ENCODE data around the gene SORCS2.

The SORCS2 gene

DNA sequence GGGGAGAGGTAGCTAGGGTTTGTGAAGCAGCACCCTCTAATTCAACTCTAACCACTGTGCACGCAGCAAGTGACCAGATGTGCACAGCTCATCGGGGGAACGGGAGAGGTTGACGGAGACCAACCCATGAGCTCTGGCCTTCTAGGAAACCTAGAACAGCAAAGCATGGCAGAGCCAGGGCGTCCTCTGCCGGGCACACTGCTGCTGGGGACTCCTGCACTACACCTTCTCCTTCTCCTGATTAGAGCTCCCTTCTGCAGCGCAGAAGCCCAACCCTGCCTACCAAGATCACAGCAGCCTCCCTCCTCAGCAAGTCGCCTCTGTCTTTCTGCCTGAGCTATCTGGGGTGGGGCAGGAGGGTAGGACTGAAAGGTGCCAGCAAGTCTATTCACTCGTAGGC lies 494.7 kb downstream of the SORCS2 start:
- no peak for DNase-seq

GRCh38 chr4:7687796-7688195 lies 495.5 kb downstream of the SORCS2 start:
- DNase-seq: no peak

DNA sequence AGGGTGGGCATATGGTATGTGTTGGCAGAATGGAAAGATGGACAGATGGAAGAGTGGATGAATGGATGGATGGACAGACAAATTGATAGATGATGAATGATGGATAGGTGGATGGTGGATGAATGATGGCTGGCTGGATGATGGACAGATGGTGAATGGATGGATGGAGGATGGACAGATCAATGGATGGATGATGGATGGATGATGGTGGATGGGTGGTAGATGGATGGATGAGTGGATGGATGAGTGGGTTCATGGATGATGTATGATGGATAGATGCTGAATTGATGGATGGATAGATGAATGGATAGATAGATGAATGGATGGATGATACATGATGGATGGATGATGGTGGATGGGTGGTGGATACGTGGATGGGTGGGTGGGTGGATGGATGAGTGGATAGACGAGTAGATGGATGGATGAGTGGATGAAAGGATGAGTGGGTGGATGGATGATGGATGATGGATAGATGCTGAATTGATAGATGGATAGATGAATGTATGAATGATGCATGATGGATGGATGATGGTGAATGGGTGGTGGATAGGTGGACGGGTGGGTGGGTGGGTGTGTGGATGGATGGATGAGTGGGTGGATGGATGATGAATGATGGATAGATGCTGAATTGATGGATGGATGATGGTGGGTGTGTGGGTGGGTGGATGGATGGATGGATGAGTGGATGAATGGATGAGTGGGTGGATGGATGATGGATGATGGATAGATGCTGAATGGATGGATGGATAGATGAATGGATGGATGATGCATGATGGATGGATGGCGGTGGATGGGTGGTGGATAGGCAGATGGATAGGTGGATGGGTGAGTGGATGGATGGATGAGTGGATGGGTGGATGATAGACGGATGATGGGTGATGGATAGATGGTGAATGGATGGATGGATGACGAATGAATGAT lies 497.7 kb downstream of the SORCS2 start:
- no peak for DNase-seq

GRCh38 chr4:7691061-7691460 lies 498.7 kb downstream of the SORCS2 start:
- DNase-seq: no peak

- no peak for DNase-seq
Measured at GRCh38 chr4:7691982-7692381, 499.6 kb downstream of the SORCS2 start.

DNA sequence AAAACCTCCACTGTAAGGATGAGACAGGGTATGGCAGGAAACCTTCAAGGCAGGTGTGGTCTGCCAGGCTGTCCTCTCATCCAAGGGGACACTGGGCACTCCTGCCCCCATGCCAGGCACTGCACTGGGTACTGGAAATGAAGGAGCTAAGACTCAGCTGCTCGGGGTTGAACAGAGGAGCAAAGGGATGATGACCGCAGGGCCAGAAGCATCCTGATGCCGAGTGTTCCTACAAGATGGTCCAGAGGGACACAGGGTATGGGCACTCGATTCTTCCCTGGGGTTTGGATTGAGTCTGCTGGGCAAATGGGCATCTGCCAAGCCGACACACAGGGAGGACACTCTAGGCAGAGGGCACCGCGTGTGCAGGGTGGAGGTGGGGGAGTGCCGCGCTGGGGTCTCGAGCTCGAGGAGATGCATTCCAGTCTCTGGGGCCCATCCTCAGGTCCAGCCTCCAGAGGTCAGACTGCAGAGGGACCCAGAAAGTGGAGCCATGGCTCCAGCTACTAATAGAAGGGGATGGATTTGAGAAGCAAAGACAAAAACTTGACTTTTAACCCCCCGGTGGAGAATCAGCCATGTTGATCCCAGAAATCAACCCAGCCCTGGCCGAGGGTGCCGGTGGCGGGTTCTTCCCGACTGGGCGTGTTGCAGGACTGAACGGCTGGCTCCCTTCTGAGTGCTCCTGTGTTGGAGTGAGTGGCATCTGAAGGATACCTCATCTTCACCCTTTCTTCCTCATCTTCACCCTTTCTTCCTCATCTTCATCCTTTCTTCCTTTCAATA lies 500.3 kb downstream of the SORCS2 start:
- no peak for DNase-seq

DNA sequence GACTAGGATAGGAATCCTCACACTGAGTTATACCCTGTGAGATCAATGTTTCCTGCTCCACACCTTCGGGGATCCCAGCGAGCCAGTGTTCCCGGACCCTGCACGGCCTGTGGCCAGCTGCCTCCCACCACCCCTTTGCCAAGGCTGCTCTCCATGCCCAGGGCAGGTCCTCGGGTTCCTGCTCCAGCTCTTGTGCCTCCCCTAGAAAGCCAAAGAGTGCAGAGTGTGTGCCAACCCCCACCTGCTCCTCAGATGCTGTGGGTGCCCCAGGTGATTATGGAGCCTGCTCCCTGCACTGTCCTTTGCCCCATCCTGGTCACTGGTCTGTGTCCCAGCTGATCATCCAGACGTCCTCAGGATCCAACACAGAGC lies 500.9 kb downstream of the SORCS2 start:
- DNase-seq: no peak

GRCh38 chr4:7693711-7694110 lies 501.4 kb downstream of the SORCS2 start:
- no peak for DNase-seq

DNA sequence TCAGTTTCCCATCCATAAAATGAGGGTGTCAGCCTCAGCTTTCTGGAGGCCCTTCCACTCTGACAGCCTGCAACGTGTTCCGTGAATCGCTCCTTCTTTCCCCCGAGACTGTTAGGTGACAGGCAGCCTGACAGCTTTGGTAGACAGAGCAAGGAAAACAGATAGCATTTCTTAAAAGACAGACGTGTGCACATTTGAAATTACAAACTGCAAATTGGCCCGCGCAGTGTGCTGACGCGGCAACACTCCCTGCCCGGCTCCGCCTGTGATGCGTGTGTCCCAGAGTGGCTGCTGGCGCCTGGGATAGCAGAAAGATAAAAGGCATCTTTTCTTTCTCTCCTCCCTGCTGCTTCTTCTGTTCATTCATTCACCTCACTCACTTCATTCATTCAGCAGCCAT lies 502.0 kb downstream of the SORCS2 start:
- no peak for DNase-seq

DNA sequence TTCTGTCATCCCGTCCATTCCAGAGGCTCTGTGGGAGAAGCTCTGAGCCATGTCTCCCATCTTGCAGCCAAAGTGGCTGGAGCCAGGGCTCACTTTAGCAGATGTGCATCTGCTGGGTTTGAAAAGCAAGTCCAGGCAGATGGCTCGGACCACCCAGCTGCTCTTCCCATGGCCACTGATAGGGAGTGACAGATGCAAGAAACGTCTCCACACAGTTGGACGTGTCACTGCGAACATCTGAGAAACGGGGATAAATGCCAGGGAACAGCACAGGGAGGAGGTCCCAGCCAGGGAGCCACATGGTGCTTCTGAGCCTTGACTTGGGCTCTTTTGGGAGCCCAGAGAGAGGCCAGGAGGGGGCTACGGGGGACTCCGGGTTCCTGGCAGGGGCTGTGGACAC lies 505.0 kb downstream of the SORCS2 start:
- no peak for DNase-seq

DNA sequence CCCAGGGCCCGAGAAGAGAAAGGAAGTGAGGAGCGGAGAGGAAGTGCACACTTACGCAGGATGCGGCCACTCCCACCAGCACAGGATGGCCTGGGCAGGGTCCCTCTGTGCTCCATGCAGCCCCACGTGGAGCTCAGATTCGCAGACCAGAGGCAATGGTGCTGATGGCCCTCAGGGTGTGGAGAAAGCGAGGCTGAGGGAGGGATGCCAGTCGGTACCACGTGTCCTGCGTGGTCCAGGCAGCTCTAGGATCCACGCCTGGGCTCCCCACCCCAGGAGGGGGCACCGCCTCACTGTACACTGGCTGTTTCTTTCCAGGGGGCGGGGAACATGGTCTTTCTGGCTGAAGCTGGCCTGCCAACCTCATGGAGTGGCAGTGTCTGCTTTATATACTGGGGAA lies 505.5 kb downstream of the SORCS2 start:
- DNase-seq: no peak

GRCh38 chr4:7698584-7698983 lies 506.2 kb downstream of the SORCS2 start:
- DNase-seq: no peak

DNA sequence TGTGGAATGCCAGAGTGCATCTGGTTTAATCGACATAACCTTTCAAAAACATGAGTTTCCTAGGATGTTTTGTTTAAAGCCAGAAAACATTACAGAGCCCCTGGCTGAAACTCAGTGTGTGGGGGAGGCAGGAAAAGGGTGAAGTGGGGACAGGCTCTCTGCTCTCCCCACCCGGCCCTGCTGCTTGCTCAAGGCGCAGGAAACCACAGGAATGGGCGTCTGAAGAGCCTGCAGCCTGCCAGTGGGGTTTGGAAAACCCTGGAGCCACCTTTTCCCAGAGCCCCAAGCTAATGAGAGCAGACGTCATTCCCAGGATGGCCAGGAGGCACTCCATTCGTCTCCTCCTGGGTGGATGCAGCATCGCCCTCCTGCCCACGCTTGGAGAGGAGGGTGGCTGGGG lies 506.7 kb downstream of the SORCS2 start:
- DNase-seq: no peak

DNA sequence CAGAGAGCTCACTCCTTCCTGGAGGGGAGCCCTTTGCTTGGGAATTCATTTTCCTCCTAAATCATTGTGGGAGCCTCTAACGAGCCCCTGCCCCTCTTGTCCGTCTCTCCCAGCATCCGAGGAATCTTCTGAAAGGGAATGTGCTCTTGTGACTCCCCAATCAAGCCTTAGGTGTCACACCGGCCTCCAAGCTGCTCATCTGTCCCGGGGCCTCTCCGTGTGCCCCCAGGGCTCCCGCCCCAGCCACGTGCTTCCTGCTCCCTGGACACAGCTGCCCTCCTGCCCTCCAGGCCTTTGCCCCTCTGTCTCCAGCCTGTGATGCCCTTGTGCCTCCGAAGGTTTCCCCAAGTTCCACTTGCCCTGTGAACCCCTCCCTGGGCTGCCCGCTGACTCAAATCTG lies 507.5 kb downstream of the SORCS2 start:
- no peak for DNase-seq

GRCh38 chr4:7700665-7701064 lies 508.3 kb downstream of the SORCS2 start:
- DNase-seq: no peak

DNA sequence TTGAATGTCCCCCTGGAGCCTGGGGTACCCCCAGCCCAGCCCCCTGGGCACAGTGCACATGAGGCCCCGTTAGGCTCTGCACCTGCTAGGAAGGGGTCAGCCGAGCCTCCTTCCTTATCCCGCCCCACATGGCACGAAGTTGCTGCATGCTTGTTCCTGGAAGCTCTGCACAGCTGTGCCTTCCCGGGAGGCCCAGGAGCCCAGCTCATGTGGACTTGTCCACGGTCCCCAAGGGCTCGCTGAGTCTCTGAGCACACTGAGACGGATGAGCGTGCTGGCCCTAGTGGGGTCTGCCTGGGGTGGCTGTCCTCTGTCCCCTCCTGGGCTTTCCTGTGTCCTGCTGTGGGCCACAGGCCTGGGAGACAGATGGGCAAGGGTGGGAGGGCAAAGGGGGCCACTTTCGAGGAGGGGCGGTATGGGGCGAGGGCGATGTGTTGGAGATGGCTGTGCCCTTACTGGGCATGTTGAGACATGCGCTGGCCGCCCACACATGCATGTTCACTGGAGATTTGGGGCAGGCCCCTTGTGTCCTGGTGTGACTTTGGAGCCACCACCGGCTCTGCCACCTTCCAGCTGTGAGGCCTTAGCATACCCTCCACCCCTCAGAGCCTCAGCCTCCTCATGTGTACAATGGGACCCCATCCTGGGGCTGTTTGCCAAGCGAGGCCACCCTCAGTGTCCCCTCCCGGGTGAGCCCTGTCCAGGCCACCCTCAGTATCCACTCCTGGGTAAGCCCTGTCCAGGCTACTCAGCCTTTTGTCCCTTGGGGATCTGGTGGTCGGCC lies 509.7 kb downstream of the SORCS2 start:
- no peak for DNase-seq

DNA sequence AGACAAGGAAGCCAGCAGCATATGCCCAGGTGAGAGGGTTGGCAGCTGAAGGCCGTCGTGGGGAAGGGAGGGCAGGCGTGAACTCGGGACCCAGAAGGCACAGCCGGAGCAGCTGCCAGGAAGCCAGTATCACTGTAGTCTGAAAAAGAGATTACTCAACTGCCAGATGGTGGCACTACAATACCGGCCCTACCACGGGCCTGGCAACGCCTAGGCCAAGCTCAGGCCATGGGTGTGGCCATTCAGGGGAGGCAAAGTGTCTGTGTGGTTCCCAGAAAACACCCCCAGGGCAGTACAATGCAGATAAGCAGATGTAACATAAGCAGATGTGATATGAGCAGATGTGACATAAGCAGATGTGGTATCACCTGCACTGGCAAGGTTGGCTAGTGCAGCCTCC lies 511.4 kb downstream of the SORCS2 start:
- DNase-seq: no peak

DNA sequence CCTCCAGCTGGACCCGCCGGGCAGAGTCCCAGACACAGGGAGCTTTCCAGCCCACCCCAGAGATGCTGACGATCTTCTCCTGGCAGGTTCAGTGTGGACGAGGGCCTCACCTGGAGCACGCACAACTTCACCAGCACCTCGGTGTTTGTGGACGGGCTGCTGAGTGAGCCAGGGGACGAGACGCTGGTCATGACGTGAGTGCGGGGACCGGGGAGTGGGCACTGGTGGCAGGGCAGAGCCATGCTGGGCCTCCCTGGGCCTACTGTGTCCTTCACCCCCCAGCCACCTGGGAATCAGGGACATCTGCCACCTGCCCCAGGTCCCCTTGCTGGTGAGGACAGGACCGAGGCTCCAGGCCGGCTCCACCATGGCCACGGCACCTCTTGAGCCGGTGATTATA lies 511.8 kb downstream of the SORCS2 start:
- no peak for DNase-seq

- DNase-seq: no peak
Measured at GRCh38 chr4:7704625-7705024, 512.3 kb downstream of the SORCS2 start.

GRCh38 chr4:7705062-7705461 lies 512.7 kb downstream of the SORCS2 start:
- DNase-seq: no peak

DNA sequence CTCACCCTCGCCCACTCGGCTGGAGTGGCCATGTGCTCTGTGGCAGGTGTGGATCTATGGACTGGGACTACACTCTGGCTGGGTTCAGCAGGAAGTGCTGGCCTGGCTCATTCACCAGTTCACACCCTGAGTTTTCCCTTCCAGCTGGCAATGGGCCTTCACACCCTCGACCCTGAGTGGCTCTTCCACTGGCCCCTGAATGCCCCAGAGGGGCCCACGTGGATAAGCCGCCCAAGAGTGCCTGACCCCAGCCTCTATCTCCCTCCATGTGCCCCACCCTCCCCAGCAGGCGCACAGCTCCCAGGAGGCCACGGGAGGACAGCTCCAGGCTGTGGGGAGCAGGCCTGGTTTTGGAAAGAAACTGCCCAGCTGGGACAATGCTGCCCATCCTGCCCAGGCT lies 513.3 kb downstream of the SORCS2 start:
- DNase-seq: no peak

DNA sequence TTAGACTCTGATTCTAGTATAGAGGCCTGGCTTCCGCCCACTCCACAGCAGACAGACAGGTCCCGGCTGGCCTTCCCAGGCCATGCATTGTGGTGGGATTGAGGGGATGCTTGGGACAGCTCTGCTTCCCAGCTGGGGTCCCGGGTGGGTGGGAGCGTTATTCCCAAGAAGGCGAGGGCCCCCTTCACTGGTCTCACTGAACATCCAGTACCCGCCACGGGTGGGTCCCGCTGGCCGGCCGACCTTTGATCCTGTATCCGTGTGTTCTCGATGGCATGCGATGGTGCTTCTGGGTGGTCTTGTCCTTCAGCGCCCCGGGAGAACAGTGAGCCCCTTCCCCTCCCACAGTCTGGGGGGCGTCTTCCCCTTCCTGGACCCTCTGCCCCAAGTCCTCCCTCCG lies 515.9 kb downstream of the SORCS2 start:
- DNase-seq: no peak

- no peak for DNase-seq
Measured at GRCh38 chr4:7708981-7709380, 516.6 kb downstream of the SORCS2 start.

DNA sequence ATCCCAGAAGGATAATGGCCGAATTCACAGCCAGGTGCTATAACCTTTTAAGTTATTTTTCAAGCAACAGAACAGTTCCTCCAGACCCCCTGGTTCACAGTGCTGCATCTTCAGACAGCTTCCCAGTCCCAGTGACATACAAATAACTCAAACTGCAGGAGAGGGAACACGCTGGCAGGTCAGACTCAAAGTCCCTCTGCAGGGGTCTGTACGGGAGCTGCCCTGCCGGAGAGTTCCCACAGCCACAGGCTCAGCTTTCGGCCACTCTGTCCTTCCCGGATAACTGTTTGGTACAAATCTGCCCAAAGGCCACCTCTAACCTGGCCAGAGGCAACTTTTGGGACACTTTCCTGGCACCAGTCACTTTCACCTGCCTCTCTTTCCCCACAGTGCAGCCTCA lies 517.1 kb downstream of the SORCS2 start:
- DNase-seq: no peak

Data from activated CD8-positive, alpha-beta memory T cell treated with anti-CD3 and anti-CD28 coated beads, Interleukin-2, amount 50 U/mL, for 48 hours (primary cell).